ENCODE measurements around the gene MAP2K3.

DNA sequence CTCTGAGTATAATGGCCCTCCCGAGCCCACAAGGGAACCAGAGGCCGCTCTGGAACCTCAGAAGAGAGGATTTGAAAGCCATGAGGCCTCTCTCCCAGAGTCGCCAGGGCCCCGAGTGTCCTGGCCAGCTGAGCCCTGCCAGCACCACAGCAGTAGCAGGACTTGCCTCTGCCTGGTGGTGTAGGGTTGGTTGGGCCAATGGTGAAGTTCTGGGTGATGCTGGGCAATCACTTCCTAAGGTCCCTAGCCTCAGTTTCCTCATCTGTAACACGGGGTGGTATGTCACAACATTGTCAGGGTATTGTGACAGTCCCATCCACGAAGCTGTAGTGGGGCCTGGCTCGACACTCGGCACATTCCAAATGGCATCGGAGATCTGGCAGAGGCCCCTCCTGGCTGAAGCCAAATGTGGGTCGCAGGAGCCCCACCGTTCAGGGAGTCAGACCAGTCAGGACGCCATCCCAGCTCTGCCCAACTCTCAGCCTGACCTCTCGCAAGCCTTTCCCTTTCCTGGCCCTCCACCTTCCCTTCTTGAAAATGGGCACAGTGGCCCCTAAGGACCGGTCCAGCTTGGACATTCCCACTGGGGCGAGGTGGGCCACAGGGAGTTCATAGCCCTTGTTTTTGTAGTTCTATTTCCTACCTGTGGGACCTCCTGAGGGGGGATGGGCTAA is 33.0 kb upstream of the MAP2K3 start:
- TF ChIP-seq POLR2AphosphoS5 (IDR thresholded peaks at IDR 0.05; ENCODE audit: low read depth, low read length) (no peak), TAF1 (IDR thresholded peaks at IDR 0.05; ENCODE audit: borderline replicate concordance, insufficient read depth, low read length) (no peak), SIN3A (IDR thresholded peaks at IDR 0.05; ENCODE audit: borderline replicate concordance, insufficient read depth, low read length) (no peak), FOXP2 (optimal IDR thresholded peaks at IDR 0.05; ENCODE audit: borderline replicate concordance, extremely low read depth, extremely low read length, insufficient read depth) (no peak)
- TF ChIP-seq, protein P1, sequence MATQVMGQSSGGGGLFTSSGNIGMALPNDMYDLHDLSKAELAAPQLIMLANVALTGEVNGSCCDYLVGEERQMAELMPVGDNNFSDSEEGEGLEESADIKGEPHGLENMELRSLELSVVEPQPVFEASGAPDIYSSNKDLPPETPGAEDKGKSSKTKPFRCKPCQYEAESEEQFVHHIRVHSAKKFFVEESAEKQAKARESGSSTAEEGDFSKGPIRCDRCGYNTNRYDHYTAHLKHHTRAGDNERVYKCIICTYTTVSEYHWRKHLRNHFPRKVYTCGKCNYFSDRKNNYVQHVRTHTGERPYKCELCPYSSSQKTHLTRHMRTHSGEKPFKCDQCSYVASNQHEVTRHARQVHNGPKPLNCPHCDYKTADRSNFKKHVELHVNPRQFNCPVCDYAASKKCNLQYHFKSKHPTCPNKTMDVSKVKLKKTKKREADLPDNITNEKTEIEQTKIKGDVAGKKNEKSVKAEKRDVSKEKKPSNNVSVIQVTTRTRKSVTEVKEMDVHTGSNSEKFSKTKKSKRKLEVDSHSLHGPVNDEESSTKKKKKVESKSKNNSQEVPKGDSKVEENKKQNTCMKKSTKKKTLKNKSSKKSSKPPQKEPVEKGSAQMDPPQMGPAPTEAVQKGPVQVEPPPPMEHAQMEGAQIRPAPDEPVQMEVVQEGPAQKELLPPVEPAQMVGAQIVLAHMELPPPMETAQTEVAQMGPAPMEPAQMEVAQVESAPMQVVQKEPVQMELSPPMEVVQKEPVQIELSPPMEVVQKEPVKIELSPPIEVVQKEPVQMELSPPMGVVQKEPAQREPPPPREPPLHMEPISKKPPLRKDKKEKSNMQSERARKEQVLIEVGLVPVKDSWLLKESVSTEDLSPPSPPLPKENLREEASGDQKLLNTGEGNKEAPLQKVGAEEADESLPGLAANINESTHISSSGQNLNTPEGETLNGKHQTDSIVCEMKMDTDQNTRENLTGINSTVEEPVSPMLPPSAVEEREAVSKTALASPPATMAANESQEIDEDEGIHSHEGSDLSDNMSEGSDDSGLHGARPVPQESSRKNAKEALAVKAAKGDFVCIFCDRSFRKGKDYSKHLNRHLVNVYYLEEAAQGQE (IDR thresholded peaks at IDR 0.05; ENCODE audit: insufficient read depth in 1 of 2, low read depth in 2 of 2, low read length in 2 of 2), result no peak
